ENCODE results near the gene INTS4. TPM values are rescaled to one million over a fixed set of nuclear protein-coding genes. Genes with fewer than 3 reads are reported as not detected.

The INTS4 gene
- polyA plus RNA-seq, 1 of the 3 experiments (the other 2 are of a cell fraction): 23.0 TPM

GRCh38 chr11:77999446-78000030 lies 5.1 kb upstream of the INTS4 start:
- no peak for TF ChIP-seq TAF1 (IDR thresholded peaks at IDR 0.05; ENCODE audit: borderline replicate concordance, low read depth, low read length)
- TF ChIP-seq FOSL2 (IDR thresholded peaks at IDR 0.05; ENCODE audit: borderline replicate concordance, low read depth): no peak
- TF ChIP-seq MEF2A (IDR thresholded peaks at IDR 0.05; ENCODE audit: borderline replicate concordance, low read depth): no peak
- no peak for TF ChIP-seq FOXM1 (IDR thresholded peaks at IDR 0.05; ENCODE audit: low read depth)
- TF ChIP-seq RAD21 (IDR thresholded peaks at IDR 0.05; ENCODE audit: low read length): no peak
- no peak for TF ChIP-seq ELF1 (IDR thresholded peaks at IDR 0.05)
- no peak for TF ChIP-seq TEAD4 (IDR thresholded peaks at IDR 0.05; ENCODE audit: borderline replicate concordance, insufficient read depth)
- no peak for TF ChIP-seq FOXJ3 (CRISPR knock-in tag; IDR thresholded peaks at IDR 0.05)
- TF ChIP-seq RCOR1 (IDR thresholded peaks at IDR 0.05; ENCODE audit: low read length): no peak
- TF ChIP-seq TCF12 (IDR thresholded peaks at IDR 0.05): no peak
- TF ChIP-seq ZBTB33 (IDR thresholded peaks at IDR 0.05; ENCODE audit: borderline replicate concordance, low read depth): no peak
- TF ChIP-seq RFX5 (IDR thresholded peaks at IDR 0.05; ENCODE audit: low read length): no peak
- no peak for TF ChIP-seq GABPA (IDR thresholded peaks at IDR 0.05; ENCODE audit: low read depth)
- no peak for TF ChIP-seq YY1 (IDR thresholded peaks at IDR 0.05; ENCODE audit: low read depth)
- no peak for TF ChIP-seq EP300 (IDR thresholded peaks at IDR 0.05; ENCODE audit: borderline replicate concordance in 1 of 2, low read depth in 1 of 2, low read length in 1 of 2)
- TF ChIP-seq IRF3 (IDR thresholded peaks at IDR 0.05; ENCODE audit: low read depth, low read length): no peak
- TF ChIP-seq MAX (IDR thresholded peaks at IDR 0.05; ENCODE audit: low read depth): no peak
- no peak for TF ChIP-seq JUND (IDR thresholded peaks at IDR 0.05)
- no peak for TF ChIP-seq SMC3 (IDR thresholded peaks at IDR 0.05; ENCODE audit: low read depth, low read length)
- Histone ChIP-seq H3K9me3 (no peaks in the 10 kb centered on the region), H3K36me3 (replicated peaks in 1 of 2; ENCODE audit: control insufficient read depth in 1 of 2, insufficient read depth in 2 of 2, low read length in 1 of 2) (no peaks in the 10 kb centered on the region), H3K4me2 (no peak overlapping the region), H3K9ac (no peak overlapping the region), H3K27ac (ENCODE audit: low read depth in 2 of 2, low read length in 1 of 2) (no peak overlapping the region), H3F3A (replicated peaks; ENCODE audit: insufficient read depth) (peaks cover 6% of the 10 kb centered on the region), H4K20me1 (ENCODE audit: insufficient read depth) (no peaks in the 10 kb centered on the region), H3K4me1 (ENCODE audit: control insufficient read depth in 1 of 2, insufficient read depth in 2 of 2, low read depth in 1 of 2, low read length in 1 of 2) (peaks cover 5 to 7% of the 10 kb centered on the region in 2 experiments; a peak in 2 of 4 replicates), H2AFZ (ENCODE audit: low read depth) (peak overlapping the region; percentile 53; the same call in 1 of the 2 replicates), H3K4me3 (ENCODE audit: low read depth in 2 of 2, low read length in 1 of 2) (no peak overlapping the region), H3K27me3 (ENCODE audit: insufficient read depth) (no peaks in the 10 kb centered on the region), H3K9me2 (no peaks in the 10 kb centered on the region), H3K79me2 (ENCODE audit: insufficient read depth) (no peaks in the 10 kb centered on the region)
- 71% methylated on average over 1 of the region's 1 CpG for WGBS (ENCODE audit: low lambda C conversion rate)
- POLR2A ChIA-PET: no interaction called here
- CTCF ChIA-PET: interaction anchor here (0.6 to 2.3 kb wide), 12 partner anchors 9 to 405 kb away, joined by 3 to 30 read pairs (median 4); partner anchors contain the start of gene RSF1
- DNase-seq: no peak

Measured in SK-N-SH (cell line).